Measurements from ENCODE around the gene KRT13.

The KRT13 gene

DNA sequence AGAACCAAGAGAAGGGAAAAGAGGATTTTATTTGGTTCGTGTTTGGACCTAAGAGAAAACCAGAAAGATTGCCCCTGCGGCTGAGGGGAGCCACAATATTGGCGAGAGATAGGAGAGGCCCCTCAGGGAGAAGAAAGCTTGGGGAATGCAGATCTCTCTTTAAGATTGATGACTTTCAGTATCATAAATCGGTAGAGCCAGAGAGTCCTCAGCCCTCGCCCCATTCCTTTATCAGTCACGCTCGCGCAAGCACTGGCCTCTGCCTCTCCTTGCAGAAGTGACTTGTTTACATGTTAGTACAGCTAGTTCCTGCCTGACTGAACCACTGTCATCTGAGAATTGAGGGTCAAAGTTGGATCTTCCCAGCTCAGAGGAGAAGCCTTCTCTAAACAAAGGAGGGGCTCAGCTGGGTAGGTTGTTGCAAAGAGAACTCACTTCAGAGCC is 44.2 kb upstream of the KRT13 start:
- peaks cover 16% of the 10 kb centered on the region for H3K27me3 ChIP-seq
- H3K9me3 ChIP-seq = no peaks in the 10 kb centered on the region
- peaks cover 12 to 24% of the 10 kb centered on the region in 2 experiments for H3K4me1 ChIP-seq (ENCODE audit: control insufficient read depth in 1 of 2, insufficient read depth in 1 of 2, low read depth in 1 of 2, low read length in 1 of 2)
- TF ChIP-seq, protein P1, sequence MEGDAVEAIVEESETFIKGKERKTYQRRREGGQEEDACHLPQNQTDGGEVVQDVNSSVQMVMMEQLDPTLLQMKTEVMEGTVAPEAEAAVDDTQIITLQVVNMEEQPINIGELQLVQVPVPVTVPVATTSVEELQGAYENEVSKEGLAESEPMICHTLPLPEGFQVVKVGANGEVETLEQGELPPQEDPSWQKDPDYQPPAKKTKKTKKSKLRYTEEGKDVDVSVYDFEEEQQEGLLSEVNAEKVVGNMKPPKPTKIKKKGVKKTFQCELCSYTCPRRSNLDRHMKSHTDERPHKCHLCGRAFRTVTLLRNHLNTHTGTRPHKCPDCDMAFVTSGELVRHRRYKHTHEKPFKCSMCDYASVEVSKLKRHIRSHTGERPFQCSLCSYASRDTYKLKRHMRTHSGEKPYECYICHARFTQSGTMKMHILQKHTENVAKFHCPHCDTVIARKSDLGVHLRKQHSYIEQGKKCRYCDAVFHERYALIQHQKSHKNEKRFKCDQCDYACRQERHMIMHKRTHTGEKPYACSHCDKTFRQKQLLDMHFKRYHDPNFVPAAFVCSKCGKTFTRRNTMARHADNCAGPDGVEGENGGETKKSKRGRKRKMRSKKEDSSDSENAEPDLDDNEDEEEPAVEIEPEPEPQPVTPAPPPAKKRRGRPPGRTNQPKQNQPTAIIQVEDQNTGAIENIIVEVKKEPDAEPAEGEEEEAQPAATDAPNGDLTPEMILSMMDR (IDR thresholded peaks at IDR 0.05) = no peak
- H3K27ac ChIP-seq = peak overlapping the region; percentile 78
- no peaks in the 10 kb centered on the region for H3K36me3 ChIP-seq
- H3K4me3 ChIP-seq (ENCODE audit: low read depth in 1 of 2, low read length in 1 of 2) = peak overlapping the region in 1 of 2 experiments; percentile 63

DNA sequence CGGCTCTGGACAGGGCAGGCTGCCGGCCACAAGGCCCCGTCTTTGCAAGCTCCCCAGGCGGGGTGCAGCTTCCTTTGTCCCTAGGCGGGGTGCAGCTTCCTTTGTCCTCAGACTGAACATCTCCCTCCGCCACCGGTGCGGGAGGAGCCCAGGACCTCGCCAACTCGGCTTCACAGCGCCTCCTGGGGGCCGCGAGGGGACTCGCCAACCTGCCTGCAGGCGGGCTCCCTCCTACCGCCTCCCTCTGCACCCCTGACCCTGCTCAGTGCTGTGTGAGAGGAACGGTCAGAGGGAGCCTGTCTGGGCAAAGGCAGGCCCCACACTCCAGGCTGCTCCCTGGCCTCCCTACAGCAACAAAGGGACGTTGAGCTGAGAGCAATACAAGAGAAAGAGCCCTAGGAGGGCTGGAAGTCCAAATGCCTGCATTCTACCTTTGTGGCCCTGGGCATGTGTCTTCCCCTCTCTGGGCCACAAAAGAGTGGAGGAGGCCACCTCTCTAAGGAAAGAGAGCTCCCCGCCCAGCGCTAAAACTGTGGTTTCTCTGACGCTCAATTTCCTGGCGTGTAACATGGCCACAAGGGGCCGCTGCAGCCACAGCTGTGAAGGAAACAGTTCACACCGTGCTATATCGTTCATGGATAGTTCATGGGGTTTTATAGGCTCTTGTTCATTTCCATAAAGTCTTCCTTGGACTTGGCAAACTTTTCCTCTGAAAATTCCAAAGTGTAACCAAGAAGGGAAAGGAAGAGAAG is 43.6 kb upstream of the KRT13 start:
- Histone ChIP-seq H3K9me3 (no peaks in the 10 kb centered on the region), H3K4me3 (ENCODE audit: low read depth in 1 of 2, low read length in 1 of 2) (peak overlapping the region; percentile 51 to 63), H3K27me3 (peaks cover 16% of the 10 kb centered on the region), H3K27ac (peak overlapping the region; percentile 78), H3K4me1 (ENCODE audit: control insufficient read depth in 1 of 2, insufficient read depth in 1 of 2, low read depth in 1 of 2, low read length in 1 of 2) (peaks cover 12 to 24% of the 10 kb centered on the region in 2 experiments), H3K36me3 (no peaks in the 10 kb centered on the region)
- TF ChIP-seq, protein P1 (IDR thresholded peaks at IDR 0.05) = peak; percentile 90

DNA sequence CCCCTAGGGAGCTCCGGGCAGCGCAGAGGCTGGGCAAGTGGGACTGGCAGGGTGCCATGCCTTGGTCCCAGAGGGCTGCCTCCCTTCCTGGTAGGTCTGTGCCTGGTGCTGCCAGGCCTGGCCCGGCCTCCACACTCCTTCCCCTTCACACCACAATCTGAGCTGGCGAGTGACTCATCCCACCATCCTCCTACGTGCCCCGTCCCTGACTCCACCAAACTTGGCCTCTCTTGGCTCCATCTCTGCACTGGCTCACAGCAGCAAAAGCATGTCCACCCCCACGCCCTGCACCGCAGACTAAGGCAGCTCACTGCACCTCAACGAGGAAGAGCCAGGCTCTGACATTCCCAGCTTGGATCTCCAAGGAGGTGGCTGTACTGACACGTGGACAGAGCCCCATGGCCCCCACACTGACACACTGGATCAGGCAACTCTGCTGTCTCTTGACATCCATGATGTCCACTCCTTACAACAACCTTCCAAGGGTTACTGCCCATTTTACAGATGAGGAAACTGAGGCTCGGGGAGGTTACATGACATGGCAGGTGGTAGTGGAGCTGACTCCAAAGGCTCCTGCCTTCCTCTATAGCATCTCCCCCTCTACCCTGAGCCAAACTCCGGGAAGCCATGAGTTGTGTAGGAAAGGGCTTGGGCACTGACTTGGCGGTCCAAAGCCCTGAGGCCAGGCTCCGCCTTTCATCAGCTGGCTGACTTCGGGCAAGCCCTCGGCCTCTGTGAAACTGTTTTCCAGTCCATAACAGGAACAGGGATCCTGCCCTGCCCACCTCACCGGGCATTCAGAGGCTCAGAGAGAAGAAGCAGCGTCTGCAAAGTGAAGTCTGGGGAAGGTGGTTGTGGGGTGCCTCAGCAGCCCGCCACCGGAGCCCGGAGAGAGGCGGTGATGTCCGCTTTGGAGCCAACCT is 42.8 kb upstream of the KRT13 start:
- Histone ChIP-seq H3K36me3 (no peaks in the 10 kb centered on the region), H3K4me1 (ENCODE audit: control insufficient read depth in 1 of 2, insufficient read depth in 1 of 2, low read depth in 1 of 2, low read length in 1 of 2) (peaks cover 12 to 24% of the 10 kb centered on the region in 2 experiments), H3K27me3 (peaks cover 19% of the 10 kb centered on the region), H3K4me3 (ENCODE audit: low read depth in 1 of 2, low read length in 1 of 2) (peak overlapping the region; percentile 51 to 63), H3K27ac (peak overlapping the region; percentile 78), H3K9me3 (no peaks in the 10 kb centered on the region)
- TF ChIP-seq, protein P1 (IDR thresholded peaks at IDR 0.05) = no peak

DNA sequence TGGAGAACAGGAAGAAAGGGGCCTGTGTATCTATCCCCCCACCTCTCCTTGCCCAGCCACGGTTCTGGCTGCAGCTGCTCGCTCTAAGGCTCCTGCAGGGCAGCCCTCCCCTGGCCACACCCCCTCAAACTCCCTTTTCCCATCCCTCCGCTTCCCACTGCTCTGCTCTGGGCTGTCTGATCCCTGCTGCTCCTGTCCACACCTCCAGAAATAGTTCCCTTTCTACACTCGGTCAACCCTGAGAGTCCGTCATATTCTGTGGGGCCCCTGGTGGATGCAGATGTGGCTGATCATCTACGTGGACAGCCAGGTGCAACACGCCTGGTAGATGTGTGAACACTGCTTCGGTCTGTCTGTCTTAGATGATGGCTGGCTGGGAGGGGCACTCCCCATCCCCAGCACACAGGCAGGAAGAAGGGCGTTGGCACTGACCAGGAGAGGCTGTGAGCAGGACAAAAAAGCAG is 42.0 kb upstream of the KRT13 start:
- H3K27ac ChIP-seq = no peak overlapping the region
- peaks cover 12 to 24% of the 10 kb centered on the region in 2 experiments for H3K4me1 ChIP-seq (ENCODE audit: control insufficient read depth in 1 of 2, insufficient read depth in 1 of 2, low read depth in 1 of 2, low read length in 1 of 2)
- H3K36me3 ChIP-seq = no peaks in the 10 kb centered on the region
- peaks cover 23% of the 10 kb centered on the region for H3K27me3 ChIP-seq
- no peak overlapping the region for H3K4me3 ChIP-seq (ENCODE audit: low read depth in 1 of 2, low read length in 1 of 2)
- TF ChIP-seq, protein P1 (IDR thresholded peaks at IDR 0.05) = no peak
- H3K9me3 ChIP-seq = no peaks in the 10 kb centered on the region

DNA sequence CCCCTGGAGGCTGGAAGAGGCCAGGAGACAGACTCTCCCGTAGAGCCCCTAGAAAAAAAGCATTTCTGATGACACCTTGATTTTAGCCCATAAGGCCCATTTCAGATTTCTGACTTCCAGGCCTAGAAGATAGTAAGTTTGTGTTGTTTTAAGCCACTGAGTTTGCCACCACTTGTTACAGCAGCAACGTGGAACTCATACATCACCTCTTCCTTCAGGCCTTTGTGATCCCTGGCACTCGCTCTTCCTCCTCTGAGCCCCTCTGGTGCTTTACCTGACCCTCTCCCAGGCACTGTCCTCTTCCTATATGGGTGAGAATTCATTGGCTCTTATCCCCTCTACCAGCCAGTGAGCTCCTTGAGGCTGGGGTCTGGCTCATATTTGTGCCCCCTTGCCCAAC is 41.4 kb upstream of the KRT13 start:
- no peak overlapping the region for H3K4me3 ChIP-seq (ENCODE audit: low read depth in 1 of 2, low read length in 1 of 2)
- H3K4me1 ChIP-seq (ENCODE audit: control insufficient read depth in 1 of 2, insufficient read depth in 1 of 2, low read depth in 1 of 2, low read length in 1 of 2) = peaks cover 12 to 24% of the 10 kb centered on the region in 2 experiments
- no peak overlapping the region for H3K27ac ChIP-seq
- no peaks in the 10 kb centered on the region for H3K36me3 ChIP-seq
- TF ChIP-seq, protein P1 (IDR thresholded peaks at IDR 0.05) = no peak
- H3K27me3 ChIP-seq = peaks cover 25% of the 10 kb centered on the region
- H3K9me3 ChIP-seq = no peaks in the 10 kb centered on the region

All from neutrophil (primary cell).